CD8-positive, alpha-beta memory T cell (primary cell): ENCODE results near the gene ZNF526. TPM values are rescaled to one million over a fixed set of nuclear protein-coding genes. Genes with fewer than 3 reads are reported as not detected.

Source experiments
- CTCF ChIA-PET: fragments of 350-600 bp; sonication (Branson Sonifier 250); formaldehyde crosslinking; loops from one replicate; lab custom pipeline; 2021; ENCODE audit warnings: antibody characterized with exemption; lab: Charles Lee
- POLR2A ChIA-PET: fragments of 350-600 bp; sonication (Branson Sonifier 250); formaldehyde crosslinking; loops from one replicate; lab custom pipeline; 2021; ENCODE audit warnings: antibody characterized with exemption; lab: Charles Lee
- DNase-seq, 5 donors: peaks; one replicate each; pipeline versions ENCODE4 v3.0.0 to v3.0.0-alpha.2; 2020 to 2022; ENCODE audit warnings: mixed read lengths in 1 of 5
- H3K27ac ChIP-seq: one replicate; pipeline ENCODE4 v1.7.0; 2013; ENCODE audit warnings: low read depth, mild to moderate bottlenecking, low read length, moderate library complexity
- H3K27me3 ChIP-seq: 2 replicates; pipeline ENCODE4 v1.7.0; 2013; ENCODE audit warnings: low read length, mild to moderate bottlenecking; ENCODE audit not compliant: insufficient read depth, poor library complexity, severe bottlenecking
- H3K36me3 ChIP-seq: 2 replicates; pipeline ENCODE4 v1.7.0; 2013; ENCODE audit warnings: mild to moderate bottlenecking, low read length, moderate library complexity; ENCODE audit not compliant: insufficient read depth
- H3K4me1 ChIP-seq: 2 replicates; pipeline ENCODE4 v1.7.0; 2013; ENCODE audit warnings: mild to moderate bottlenecking, low read length, moderate library complexity; ENCODE audit not compliant: insufficient read depth
- H3K4me3 ChIP-seq: 2 replicates; pipeline ENCODE4 v1.7.0; 2013; ENCODE audit warnings: mild to moderate bottlenecking, low read length
- H3K9me3 ChIP-seq: 2 replicates; pipeline ENCODE4 v1.7.0; 2013; ENCODE audit warnings: mild to moderate bottlenecking, low read length
- H3K27ac Mint-ChIP-seq, 8 donors: one replicate each; pipeline ENCODE4 v1.8.0; 2020 to 2021; ENCODE audit warnings: mixed read lengths in 8 of 8, mild to moderate bottlenecking in 6 of 8, inconsistent platforms in 3 of 8, moderate library complexity in 3 of 8
- H3K27me3 Mint-ChIP-seq, 2 donors: one replicate each; pipeline ENCODE4 v1.8.0; 2020 to 2021; ENCODE audit warnings: mixed read lengths in 2 of 2, mild to moderate bottlenecking in 1 of 2, moderate library complexity in 1 of 2
- H3K36me3 Mint-ChIP-seq, 3 donors: one replicate each; pipeline ENCODE4 v1.8.0; 2020 to 2021; ENCODE audit warnings: mixed read lengths in 3 of 3, inconsistent platforms in 1 of 3, mild to moderate bottlenecking in 1 of 3
- H3K4me1 Mint-ChIP-seq, 3 donors: one replicate each; pipeline ENCODE4 v1.8.0; 2020 to 2021; ENCODE audit warnings: mixed read lengths in 3 of 3, inconsistent platforms in 1 of 3, mild to moderate bottlenecking in 1 of 3
- H3K4me3 Mint-ChIP-seq, 7 donors: one replicate each; pipeline ENCODE4 v1.8.0; 2020 to 2021; ENCODE audit warnings: mixed read lengths in 7 of 7, mild to moderate bottlenecking in 6 of 7, moderate library complexity in 4 of 7, inconsistent platforms in 2 of 7
- H3K9me3 Mint-ChIP-seq, 5 donors: one replicate each; pipeline ENCODE4 v1.8.0; 2020 to 2022; ENCODE audit warnings: mixed read lengths in 5 of 5, mild to moderate bottlenecking in 3 of 5, moderate library complexity in 2 of 5, inconsistent platforms in 1 of 5
- polyA plus RNA-seq: library from polyadenylated mRNA; unstranded; fragments of 300-500 nt; fragmentation: Illumina TruSeq; gene quantifications from one replicate; pipeline ENCODE4 v1.2.3, GENCODE V29; 2021
- total RNA-seq, 2 experiments: library from RNA; stranded (reverse); gene quantifications; one replicate each; pipeline ENCODE4 v1.2.3, GENCODE V29; 2021

The ZNF526 gene
- total and polyA plus RNA-seq, 3 experiments from 2014 or later: 9.0 to 20.5 (median 18.4) TPM

DNA sequence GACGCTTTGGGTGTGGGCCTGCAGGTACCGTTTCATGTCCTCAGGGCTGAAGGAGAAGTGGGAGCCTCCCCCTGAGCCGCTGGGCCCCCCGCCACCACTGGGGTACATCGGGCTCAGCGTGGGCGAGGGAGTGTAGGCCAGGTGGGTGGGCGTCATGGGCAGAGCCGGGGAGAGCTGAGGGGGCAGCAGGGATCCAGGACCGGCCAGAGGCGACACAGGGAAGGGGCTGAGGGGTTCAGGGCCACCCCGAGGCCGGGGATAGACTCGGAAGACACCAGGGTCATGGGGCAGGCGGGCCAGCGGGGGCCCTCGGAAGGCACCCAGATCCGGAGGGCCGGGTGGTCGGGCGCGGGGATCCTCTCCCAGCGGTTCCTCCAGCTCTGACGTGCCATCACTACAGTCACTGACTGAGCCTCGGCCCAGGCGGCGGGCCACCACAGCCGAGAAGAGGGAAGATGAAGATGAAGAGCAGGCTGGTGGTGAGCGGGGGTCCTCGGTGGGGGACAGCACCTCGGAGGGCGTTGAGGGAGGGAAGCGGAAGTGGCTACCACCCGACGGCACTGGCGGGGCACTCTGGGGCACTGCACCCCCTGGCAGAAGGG lies 29.1 kb downstream of the ZNF526 start:
- ChIA-PET CTCF (no interaction called here), POLR2A (no interaction called here)
- Mint-ChIP-seq H3K4me3 (peak overlapping the region in 1 of 7 donors; percentile 40), H3K9me3 (peaks cover 0 to 1% (median 0%) of the 10 kb centered on the region in 5 donors), H3K27me3 (peaks cover 0 to 5% of the 10 kb centered on the region in 2 donors), H3K4me1 (peaks cover 26 to 51% (median 31%) of the 10 kb centered on the region in 3 donors), H3K36me3 (peaks cover 0 to 16% (median 1%) of the 10 kb centered on the region in 3 donors), H3K27ac (peak overlapping the region in 1 of 8 donors; percentile 64)
- Histone ChIP-seq H3K4me1 (peaks cover 35% of the 10 kb centered on the region), H3K9me3 (no peaks in the 10 kb centered on the region), H3K4me3 (no peak overlapping the region), H3K36me3 (no peaks in the 10 kb centered on the region), H3K27ac (no peak overlapping the region), H3K27me3 (no peaks in the 10 kb centered on the region)
- no peak for DNase-seq

DNA sequence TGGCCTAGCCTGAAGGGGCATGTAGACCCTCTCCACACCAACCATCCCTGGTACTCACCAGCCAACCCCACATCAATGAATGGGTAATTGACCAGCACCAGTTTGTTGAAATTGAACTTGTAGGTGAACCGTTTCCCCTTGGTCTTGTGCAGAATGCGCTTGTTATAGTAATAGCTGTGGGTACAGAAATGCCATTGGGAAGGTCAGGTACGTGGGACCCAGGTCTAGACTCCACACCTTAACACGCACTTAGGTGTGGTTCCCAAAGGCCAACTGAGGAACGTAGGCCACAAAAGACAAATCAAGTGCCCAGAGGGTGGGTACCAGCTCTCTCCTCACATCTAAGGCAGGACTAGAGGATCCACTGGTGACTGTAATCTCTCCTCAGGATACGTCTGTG lies 29.7 kb downstream of the ZNF526 start:
- Histone ChIP-seq H3K27me3 (no peaks in the 10 kb centered on the region), H3K4me1 (peaks cover 34% of the 10 kb centered on the region), H3K36me3 (no peaks in the 10 kb centered on the region), H3K4me3 (no peak overlapping the region), H3K27ac (no peak overlapping the region), H3K9me3 (no peaks in the 10 kb centered on the region)
- Mint-ChIP-seq H3K9me3 (peaks cover 0 to 1% (median 0%) of the 10 kb centered on the region in 5 donors), H3K27ac (peak overlapping the region in 6 of 8 donors; percentile 4 to 79 (median 56)), H3K36me3 (peaks cover 0 to 13% (median 1%) of the 10 kb centered on the region in 3 donors), H3K4me1 (peaks cover 21 to 45% (median 26%) of the 10 kb centered on the region in 3 donors), H3K4me3 (peak overlapping the region in 2 of 7 donors; percentile 14 to 44), H3K27me3 (peaks cover 0 to 5% of the 10 kb centered on the region in 2 donors)
- DNase-seq: no peak
- ChIA-PET CTCF (no interaction called here), POLR2A (no interaction called here)

DNA sequence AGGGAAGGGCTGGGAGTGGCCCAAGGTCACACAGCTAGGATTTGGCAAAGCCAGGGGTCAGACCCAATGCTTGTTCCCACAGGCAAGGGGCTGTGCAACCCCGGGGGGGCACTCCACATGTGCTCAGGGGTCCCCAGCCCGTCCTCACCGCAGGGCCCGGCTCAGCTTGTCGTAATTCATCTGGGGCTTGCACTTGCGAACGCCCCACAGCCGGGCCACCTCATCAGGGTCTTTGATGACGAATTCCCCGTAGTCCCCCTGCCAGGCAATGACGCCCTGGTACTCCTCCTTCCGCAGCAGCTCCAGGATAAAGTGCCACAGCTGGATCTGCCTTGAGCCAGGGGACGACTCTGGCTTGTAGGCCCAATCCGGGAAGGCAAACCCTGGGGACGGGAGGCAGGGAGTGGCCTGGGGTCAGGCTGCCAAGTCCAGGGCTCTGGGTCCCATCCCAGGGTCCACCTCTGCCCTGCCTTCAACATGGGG lies 30.1 kb downstream of the ZNF526 start:
- H3K27ac Mint-ChIP-seq: peak overlapping the region in 5 of 8 donors; percentile 17 to 79 (median 47)
- H3K4me3 Mint-ChIP-seq: peak overlapping the region in 1 of 7 donors; percentile 14
- Histone ChIP-seq H3K27ac (no peak overlapping the region), H3K9me3 (no peaks in the 10 kb centered on the region), H3K27me3 (no peaks in the 10 kb centered on the region), H3K36me3 (no peaks in the 10 kb centered on the region), H3K4me1 (peaks cover 30% of the 10 kb centered on the region), H3K4me3 (no peak overlapping the region)
- CTCF ChIA-PET: interaction anchor here (0.7 to 2.2 kb wide), 3 partner anchors 7 to 140 kb away, joined by 3 to 8 read pairs (median 7); partner anchors contain the start of gene GSK3A
- H3K4me1 Mint-ChIP-seq: peaks cover 16 to 41% (median 22%) of the 10 kb centered on the region in 3 donors
- peaks cover 0 to 13% (median 1%) of the 10 kb centered on the region in 3 donors for H3K36me3 Mint-ChIP-seq
- peaks cover 0 to 1% (median 0%) of the 10 kb centered on the region in 5 donors for H3K9me3 Mint-ChIP-seq
- POLR2A ChIA-PET: interaction anchor here (0.5 to 0.9 kb wide), 2 partner anchors 32 to 475 kb away, joined by 3 to 4 read pairs; no protein-coding TSS in a partner anchor
- DNase-seq: no peak
- H3K27me3 Mint-ChIP-seq: peaks cover 0 to 5% of the 10 kb centered on the region in 2 donors

DNA sequence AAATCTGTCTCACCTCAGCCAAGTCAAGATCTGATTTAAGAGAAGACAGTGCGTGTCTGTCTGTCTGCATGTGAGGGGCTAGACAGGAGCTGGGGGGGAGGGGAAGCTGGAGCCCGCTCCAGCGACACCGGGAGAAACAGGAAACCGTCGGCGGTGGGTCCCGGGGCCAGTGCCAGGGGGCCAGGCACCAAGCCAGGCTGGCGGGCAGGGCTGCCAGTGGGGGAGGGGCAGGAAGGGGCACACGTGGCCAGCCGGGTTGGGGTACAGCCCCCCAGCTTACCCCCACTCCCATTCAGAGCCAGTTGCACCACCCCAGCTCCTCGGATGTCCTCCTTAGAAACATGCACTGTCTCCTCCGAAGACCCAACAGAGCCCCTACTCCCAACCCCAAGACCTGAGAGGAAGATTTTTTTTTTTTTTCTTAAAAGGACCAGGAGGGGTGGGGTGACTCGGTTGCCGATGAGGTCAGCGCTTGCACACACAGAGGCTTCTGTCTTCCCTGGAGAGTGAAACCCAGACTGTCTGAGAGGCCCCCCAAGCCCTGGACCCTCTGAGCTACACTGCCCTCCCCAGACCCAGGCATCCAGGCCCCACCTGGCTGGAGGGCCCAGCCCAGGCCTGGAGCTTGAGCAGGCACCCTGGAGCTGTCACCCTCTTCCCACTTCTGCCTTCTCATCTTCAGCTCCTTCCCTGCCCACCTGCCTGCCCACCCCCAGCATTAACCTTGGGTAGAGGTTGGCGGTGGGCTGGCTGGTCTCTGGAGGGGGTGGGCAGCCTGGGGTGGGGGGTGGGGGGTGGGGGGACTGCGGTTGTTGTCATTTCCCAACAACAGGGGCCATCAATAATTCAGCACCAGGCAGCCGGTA lies 30.8 kb downstream of the ZNF526 start:
- peaks cover 0 to 1% (median 0%) of the 10 kb centered on the region in 5 donors for H3K9me3 Mint-ChIP-seq
- DNase-seq: no peak
- peak overlapping the region in 6 of 8 donors; percentile 29 to 96 (median 74) for H3K27ac Mint-ChIP-seq
- H3K4me3 ChIP-seq: no peak overlapping the region
- H3K4me1 Mint-ChIP-seq: peaks cover 19 to 40% (median 21%) of the 10 kb centered on the region in 3 donors
- H3K9me3 ChIP-seq: no peaks in the 10 kb centered on the region
- ChIA-PET CTCF (interaction anchor here (0.7 to 2.2 kb wide), 5 partner anchors 8 to 141 kb away, joined by 3 to 8 read pairs (median 3); partner anchors contain the start of gene GSK3A), POLR2A (interaction anchor here (0.5 to 1.0 kb wide), 3 partner anchors 31 to 476 kb away, joined by 3 to 4 read pairs (median 3); no protein-coding TSS in a partner anchor)
- H3K36me3 ChIP-seq: no peaks in the 10 kb centered on the region
- peaks cover 0 to 13% (median 0%) of the 10 kb centered on the region in 3 donors for H3K36me3 Mint-ChIP-seq
- H3K27me3 ChIP-seq: no peaks in the 10 kb centered on the region
- peaks cover 0 to 5% of the 10 kb centered on the region in 2 donors for H3K27me3 Mint-ChIP-seq
- H3K4me3 Mint-ChIP-seq: peak overlapping the region in 4 of 7 donors; percentile 26 to 72 (median 32)
- peaks cover 36% of the 10 kb centered on the region for H3K4me1 ChIP-seq
- H3K27ac ChIP-seq: no peak overlapping the region

DNA sequence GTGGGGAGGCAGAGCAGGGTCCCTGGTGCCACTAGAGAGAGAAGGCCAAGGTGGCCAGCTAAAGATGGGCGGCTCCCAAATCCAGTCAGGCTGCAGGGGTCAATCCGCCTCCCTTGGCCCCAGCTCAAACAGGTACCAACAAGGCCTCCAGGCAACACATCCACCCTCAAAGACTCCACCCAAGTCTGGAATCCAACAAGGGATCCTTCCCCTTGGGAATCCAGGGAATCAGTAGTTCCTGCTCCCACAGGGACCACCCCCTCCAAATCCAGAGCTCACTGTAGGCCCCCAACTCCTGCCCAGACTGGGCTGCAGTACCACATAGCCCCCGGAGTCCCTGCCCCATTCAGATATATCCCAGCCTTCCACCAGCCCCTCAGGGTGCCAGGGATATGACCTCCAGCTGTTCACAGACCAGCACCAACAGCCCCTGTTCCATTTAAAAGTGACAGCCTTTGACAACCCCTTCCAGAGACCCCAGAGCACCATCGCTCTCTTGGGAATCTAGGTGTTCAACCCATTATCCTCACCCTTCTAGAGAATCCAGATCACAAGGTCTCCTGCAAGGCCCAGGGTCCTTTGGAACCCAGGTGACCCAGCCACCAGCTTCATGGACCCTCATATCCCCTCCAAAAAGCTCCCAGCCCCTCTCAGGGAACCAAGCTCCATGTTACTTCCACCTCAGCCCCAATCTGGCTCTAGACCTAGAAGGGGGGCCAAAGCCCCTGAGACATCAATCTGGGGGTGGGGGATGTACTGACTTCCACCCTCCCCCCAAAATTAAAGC lies 31.7 kb downstream of the ZNF526 start:
- peaks cover 36% of the 10 kb centered on the region for H3K4me1 ChIP-seq
- no peak overlapping the region for H3K4me3 ChIP-seq
- Mint-ChIP-seq H3K4me3 (peak overlapping the region; percentile 53 to 97 (median 74)), H3K36me3 (peaks cover 0 to 13% (median 0%) of the 10 kb centered on the region in 3 donors), H3K9me3 (peaks cover 0 to 1% (median 0%) of the 10 kb centered on the region in 5 donors), H3K27me3 (peaks cover 0 to 9% of the 10 kb centered on the region in 2 donors), H3K27ac (peak overlapping the region; percentile 63 to 96 (median 88)), H3K4me1 (peaks cover 23 to 45% (median 26%) of the 10 kb centered on the region in 3 donors)
- no peaks in the 10 kb centered on the region for H3K9me3 ChIP-seq
- no peaks in the 10 kb centered on the region for H3K36me3 ChIP-seq
- POLR2A ChIA-PET: interaction anchor here (1.0 kb wide), 1 partner anchor 39 kb away, joined by 3 read pairs; no protein-coding TSS in a partner anchor
- DNase-seq: no peak
- no peaks in the 10 kb centered on the region for H3K27me3 ChIP-seq
- H3K27ac ChIP-seq: no peak overlapping the region
- CTCF ChIA-PET: interaction anchor here (1.0 to 2.2 kb wide), 4 partner anchors 9 to 67 kb away, joined by 3 to 8 read pairs (median 5); partner anchors contain the start of gene GSK3A

DNA sequence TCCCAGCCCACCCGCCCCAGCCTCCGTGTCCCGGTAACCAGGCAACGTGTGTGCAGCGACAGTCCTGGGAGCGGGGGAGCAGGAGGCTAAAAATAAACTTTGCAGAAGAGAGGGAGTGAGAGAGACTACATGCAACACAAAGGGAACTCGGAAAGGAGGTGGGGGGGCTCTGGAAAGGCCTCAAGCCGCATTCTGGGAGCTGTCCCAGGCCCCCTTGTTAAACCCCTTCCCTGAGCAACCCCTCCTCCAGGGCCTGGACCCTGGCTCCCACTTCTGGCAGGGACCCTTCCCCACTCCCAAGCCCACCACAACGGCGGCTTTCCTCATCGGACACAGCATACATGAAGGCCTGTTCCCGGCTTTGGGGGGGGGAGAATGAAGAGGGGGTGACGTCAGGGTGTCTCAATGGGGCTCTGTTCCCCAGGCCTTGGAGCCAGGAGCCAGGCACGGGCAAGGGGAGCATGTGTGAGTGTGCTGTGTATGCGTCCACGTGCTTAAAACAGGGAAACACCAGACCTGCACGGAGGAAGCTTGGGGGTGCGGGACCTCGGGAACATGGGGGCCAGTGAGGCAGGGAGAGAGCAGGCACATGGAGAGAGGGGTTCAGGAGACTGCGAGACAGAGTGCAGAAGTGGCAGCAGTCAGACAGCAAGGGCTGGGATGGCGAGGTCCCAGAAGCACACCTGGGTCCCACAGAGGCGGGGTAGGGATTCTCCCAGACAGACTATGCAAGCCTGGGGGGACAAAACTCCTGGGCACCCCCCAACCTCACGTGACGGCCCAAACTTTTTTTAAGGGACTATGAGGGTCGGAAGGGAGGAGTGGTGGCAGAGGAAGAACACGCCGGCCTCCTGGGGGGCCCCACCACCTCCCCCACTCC lies 32.5 kb downstream of the ZNF526 start:
- ChIA-PET POLR2A (interaction anchor here (0.7 to 1.0 kb wide), 2 partner anchors 10 to 18 kb away, joined by 3 to 5 read pairs; partner anchors contain the start of gene GSK3A), CTCF (interaction anchor here (1.0 to 2.2 kb wide), 3 partner anchors 8 to 68 kb away, joined by 3 to 7 read pairs (median 3); no protein-coding TSS in a partner anchor)
- H3K4me3 ChIP-seq: peak overlapping the region; percentile 82
- Mint-ChIP-seq H3K27ac (peak overlapping the region; percentile 81 to 98 (median 94)), H3K27me3 (peaks cover 0 to 9% of the 10 kb centered on the region in 2 donors), H3K36me3 (peaks cover 0 to 13% (median 0%) of the 10 kb centered on the region in 3 donors), H3K4me1 (peaks cover 24 to 41% (median 27%) of the 10 kb centered on the region in 3 donors), H3K9me3 (peaks cover 0 to 1% (median 0%) of the 10 kb centered on the region in 5 donors), H3K4me3 (peak overlapping the region; percentile 83 to 97 (median 92))
- H3K4me1 ChIP-seq: peaks cover 36% of the 10 kb centered on the region
- no peaks in the 10 kb centered on the region for H3K36me3 ChIP-seq
- H3K27me3 ChIP-seq: no peaks in the 10 kb centered on the region
- DNase-seq: no peak
- no peaks in the 10 kb centered on the region for H3K9me3 ChIP-seq
- peak overlapping the region; percentile 73 for H3K27ac ChIP-seq
